Activated CD8-positive, alpha-beta T cell treated with anti-CD3 and anti-CD28 coated beads, Interleukin-2, amount 10 ng/mL, durations not matched to agents 7 days and 5 days (primary cell): ENCODE results near the gene TBX15. TPM values are rescaled to one million over a fixed set of nuclear protein-coding genes. Genes with fewer than 3 reads are reported as not detected.
A peak's percentile ranks its signal among the peaks of the same experiment; 100 is the strongest.

Source experiments
- ATAC-seq: fragments of 150-1000 bp; cut with Tn5 transposase; one replicate; pipeline ENCODE4 v1.10.0; 2021; ENCODE audit warnings: moderate library complexity
- CTCF ChIA-PET: fragments of 350-600 bp; sonication (Branson Sonifier 250); formaldehyde crosslinking; loops from one replicate; lab custom pipeline; 2021; ENCODE audit warnings: antibody characterized with exemption; lab: Charles Lee
- POLR2A ChIA-PET: fragments of 350-600 bp; sonication (Branson Sonifier 250); formaldehyde crosslinking; loops from one replicate; lab custom pipeline; 2021; ENCODE audit warnings: antibody characterized with exemption; lab: Charles Lee
- DNase-seq: peaks from one replicate; pipeline ENCODE4 v3.0.0-alpha.2; 2020
- H3K27ac Mint-ChIP-seq: one replicate; pipeline ENCODE4 v1.8.0; 2021; ENCODE audit warnings: mild to moderate bottlenecking, mixed read lengths
- H3K27me3 Mint-ChIP-seq: one replicate; pipeline ENCODE4 v1.8.0; 2021; ENCODE audit warnings: low read depth, mixed read lengths
- H3K36me3 Mint-ChIP-seq: one replicate; pipeline ENCODE4 v1.8.0; 2021; ENCODE audit warnings: low read depth, mixed read lengths
- H3K4me1 Mint-ChIP-seq: one replicate; pipeline ENCODE4 v1.8.0; 2021; ENCODE audit warnings: low read depth, mixed read lengths
- H3K4me3 Mint-ChIP-seq: one replicate; pipeline ENCODE4 v1.8.0; 2021; ENCODE audit warnings: mild to moderate bottlenecking, mixed read lengths
- H3K9me3 Mint-ChIP-seq: one replicate; pipeline ENCODE4 v1.8.0; 2022; ENCODE audit warnings: mixed read lengths; ENCODE audit not compliant: insufficient read depth
- total RNA-seq, 2 experiments: library from RNA; stranded (reverse); gene quantifications; one replicate each; pipeline ENCODE4 v1.2.3, GENCODE V29; 2021

Gene TBX15
- total RNA-seq, 2 experiments from 2014 or later = not detected

GRCh38 chr1:118990513-118991152 is 2.5 kb upstream of the TBX15 start:
- peaks cover 18% of the 10 kb centered on the region for H3K4me1 Mint-ChIP-seq
- H3K27me3 Mint-ChIP-seq = peaks cover 85% of the 10 kb centered on the region
- ChIA-PET POLR2A (no interaction called here), CTCF (no interaction called here)
- ATAC-seq = no peak
- no peak overlapping the region for H3K27ac Mint-ChIP-seq
- H3K36me3 Mint-ChIP-seq = peaks cover 15% of the 10 kb centered on the region
- DNase-seq = no peak
- H3K4me3 Mint-ChIP-seq = no peak overlapping the region
- H3K9me3 Mint-ChIP-seq = peaks cover 7% of the 10 kb centered on the region

GRCh38 chr1:118989878-118990378 is 1.8 kb upstream of the TBX15 start:
- no peak overlapping the region for H3K4me3 Mint-ChIP-seq
- H3K36me3 Mint-ChIP-seq = peaks cover 22% of the 10 kb centered on the region
- H3K27me3 Mint-ChIP-seq = peaks cover 86% of the 10 kb centered on the region
- ATAC-seq (no peak), DNase-seq (no peak)
- POLR2A ChIA-PET = interaction anchor here (1.0 kb wide), 1 partner anchor 15 kb away, joined by 3 read pairs; no protein-coding TSS in a partner anchor
- CTCF ChIA-PET = no interaction called here
- H3K9me3 Mint-ChIP-seq = peaks cover 14% of the 10 kb centered on the region
- H3K27ac Mint-ChIP-seq = peak overlapping the region; percentile 11
- H3K4me1 Mint-ChIP-seq = peaks cover 18% of the 10 kb centered on the region

- peaks cover 26% of the 10 kb centered on the region for H3K36me3 Mint-ChIP-seq
- ChIA-PET POLR2A (interaction anchor here (1.0 kb wide), 1 partner anchor 16 kb away, joined by 3 read pairs; no protein-coding TSS in a partner anchor), CTCF (interaction anchor here (1.4 kb wide), 1 partner anchor 19 kb away, joined by 6 read pairs; no protein-coding TSS in a partner anchor)
- H3K4me1 Mint-ChIP-seq = peaks cover 21% of the 10 kb centered on the region
- no peak overlapping the region for H3K4me3 Mint-ChIP-seq
- no peak for ATAC-seq
- no peak overlapping the region for H3K27ac Mint-ChIP-seq
- DNase-seq = no peak
- peaks cover 18% of the 10 kb centered on the region for H3K9me3 Mint-ChIP-seq
- H3K27me3 Mint-ChIP-seq = peaks cover 85% of the 10 kb centered on the region
Measured at GRCh38 chr1:118989006-118989815, 1.1 kb upstream of the TBX15 start.

GRCh38 chr1:118987468-118988185 is 516 bp downstream of the TBX15 start:
- no peak for ATAC-seq
- CTCF ChIA-PET = no interaction called here
- H3K4me3 Mint-ChIP-seq = peak overlapping the region; percentile 5

GRCh38 chr1:118986555-118987467 is 1.3 kb downstream of the TBX15 start:
- peaks cover 34% of the 10 kb centered on the region for H3K36me3 Mint-ChIP-seq
- peaks cover 91% of the 10 kb centered on the region for H3K27me3 Mint-ChIP-seq
- H3K27ac Mint-ChIP-seq = peak overlapping the region; percentile 69
- ATAC-seq (no peak), DNase-seq (no peak)
- H3K4me1 Mint-ChIP-seq = peaks cover 21% of the 10 kb centered on the region
- CTCF ChIA-PET = interaction anchor here (1.5 kb wide), 1 partner anchor 8 kb away, joined by 3 read pairs; no protein-coding TSS in a partner anchor
- H3K9me3 Mint-ChIP-seq = peaks cover 22% of the 10 kb centered on the region
- peak overlapping the region; percentile 50 for H3K4me3 Mint-ChIP-seq
- POLR2A ChIA-PET = interaction anchor here (0.6 kb wide), 1 partner anchor 1002 kb away, joined by 3 read pairs; no protein-coding TSS in a partner anchor

More at GRCh38 chr1:118987468-118988185, 516 bp downstream of the TBX15 start:
- DNase-seq = no peak
- Mint-ChIP-seq H3K27ac (peak overlapping the region; percentile 69), H3K9me3 (peaks cover 18% of the 10 kb centered on the region), H3K4me1 (peaks cover 21% of the 10 kb centered on the region), H3K36me3 (peaks cover 38% of the 10 kb centered on the region), H3K27me3 (peaks cover 91% of the 10 kb centered on the region)
- POLR2A ChIA-PET = interaction anchor here (0.6 kb wide), 1 partner anchor 1003 kb away, joined by 3 read pairs; no protein-coding TSS in a partner anchor

- POLR2A ChIA-PET = interaction anchor here (1.0 kb wide), 1 partner anchor 22 kb away, joined by 4 read pairs; no protein-coding TSS in a partner anchor
- peak overlapping the region; percentile 38 for H3K4me3 Mint-ChIP-seq
- peaks cover 21% of the 10 kb centered on the region for H3K4me1 Mint-ChIP-seq
- CTCF ChIA-PET = interaction anchor here (1.1 to 1.5 kb wide), 3 partner anchors 9 to 22 kb away, joined by 3 to 4 read pairs (median 3); no protein-coding TSS in a partner anchor
- peaks cover 22% of the 10 kb centered on the region for H3K9me3 Mint-ChIP-seq
- DNase-seq (no peak), ATAC-seq (no peak)
- H3K27ac Mint-ChIP-seq = peak overlapping the region; percentile 66
- peaks cover 91% of the 10 kb centered on the region for H3K27me3 Mint-ChIP-seq
- peaks cover 36% of the 10 kb centered on the region for H3K36me3 Mint-ChIP-seq
Measured at GRCh38 chr1:118985640-118986554, 2.2 kb downstream of the TBX15 start.

GRCh38 chr1:118984722-118985639 is 3.2 kb downstream of the TBX15 start:
- peaks cover 39% of the 10 kb centered on the region for H3K36me3 Mint-ChIP-seq

GRCh38 chr1:118984086-118984721 is 3.9 kb downstream of the TBX15 start:
- Mint-ChIP-seq H3K9me3 (peaks cover 22% of the 10 kb centered on the region), H3K36me3 (peaks cover 43% of the 10 kb centered on the region), H3K27me3 (peaks cover 89% of the 10 kb centered on the region), H3K4me3 (peak overlapping the region; percentile 38), H3K27ac (peak overlapping the region; percentile 39), H3K4me1 (peaks cover 20% of the 10 kb centered on the region)
- CTCF ChIA-PET = interaction anchor here (1.1 kb wide), 1 partner anchor 21 kb away, joined by 4 read pairs; no protein-coding TSS in a partner anchor
- POLR2A ChIA-PET = no interaction called here
- DNase-seq = no peak
- no peak for ATAC-seq

More at GRCh38 chr1:118984722-118985639, 3.2 kb downstream of the TBX15 start:
- peaks cover 90% of the 10 kb centered on the region for H3K27me3 Mint-ChIP-seq
- DNase-seq = no peak
- ChIA-PET POLR2A (interaction anchor here (1.0 kb wide), 1 partner anchor 23 kb away, joined by 4 read pairs; no protein-coding TSS in a partner anchor), CTCF (interaction anchor here (1.1 to 1.5 kb wide), 4 partner anchors 10 to 23 kb away, joined by 3 to 4 read pairs (median 4); no protein-coding TSS in a partner anchor)
- H3K9me3 Mint-ChIP-seq = peaks cover 22% of the 10 kb centered on the region
- peaks cover 24% of the 10 kb centered on the region for H3K4me1 Mint-ChIP-seq
- peak overlapping the region; percentile 66 for H3K27ac Mint-ChIP-seq
- H3K4me3 Mint-ChIP-seq = peak overlapping the region; percentile 38
- ATAC-seq = no peak
